Measurements from ENCODE around the gene REV3L. TPM values are rescaled to one million over a fixed set of nuclear protein-coding genes. Genes with fewer than 3 reads are reported as not detected.

The REV3L gene
- total and polyA plus RNA-seq, 2 donors (not counting 3 experiments of a cell fraction or from before 2014, with no cell fraction given) = 6.0 to 22.7 TPM

DNA sequence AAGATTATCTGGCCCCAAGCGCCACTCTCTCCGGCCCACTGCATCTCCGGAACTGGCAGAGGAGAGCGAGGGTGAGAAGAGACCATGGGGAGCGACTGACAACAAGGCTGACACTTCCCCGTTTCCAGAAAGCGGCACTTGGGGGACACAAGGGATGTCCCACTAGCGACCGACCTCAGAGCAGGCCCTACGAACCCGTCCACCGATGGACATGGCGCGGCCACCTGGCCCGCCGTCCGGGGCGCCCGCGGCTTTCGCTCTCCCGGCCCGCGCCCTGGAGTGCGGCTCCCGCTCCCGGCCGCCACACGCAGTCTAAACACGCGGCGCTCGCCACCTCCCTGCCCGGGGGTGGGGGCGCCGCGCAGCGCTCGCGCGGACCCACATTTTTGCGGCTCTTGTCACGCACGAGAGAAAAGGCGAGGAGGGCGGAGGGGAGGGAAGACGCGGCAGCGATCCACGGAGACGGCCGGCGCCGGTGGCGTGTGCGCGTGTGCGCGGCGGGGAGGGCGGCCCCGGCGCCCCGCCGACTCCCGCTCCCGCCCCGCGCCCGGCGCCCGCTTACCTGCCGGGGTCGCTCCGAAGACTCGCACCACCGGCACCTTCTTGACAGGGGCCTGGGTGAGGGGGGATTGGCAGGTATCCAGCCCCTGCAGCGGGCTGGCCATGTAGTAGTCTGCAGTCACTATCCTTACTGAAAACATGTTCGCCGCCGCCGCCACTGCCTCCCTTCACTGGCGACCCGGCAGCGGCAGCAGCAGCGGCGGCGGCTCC, 645 bp downstream of the REV3L start:
- no TSS peak for BruUV-seq (replicated peaks)
- dilution Hi-C loops (cut with MboI; ENCODE audit: extremely low pct_ligation_motif_present, low sequenced_read_pairs) (no loop called here), intact Hi-C loops (cut with micrococcal nuclease) (loop anchor here (1.0 to 5.0 kb wide), 6 partner anchors 160 to 561 kb away; partner anchors contain the start of gene FYN)
- H3K36me3 ChIP-seq (ENCODE audit: control insufficient read depth in 2 of 2, extremely low read depth in 1 of 2, insufficient read depth in 2 of 2, low read length in 2 of 2) = no peaks in the 10 kb centered on the region
- TF ChIP-seq EZH2 (IDR thresholded peaks at IDR 0.05; ENCODE audit: borderline replicate concordance, low read depth, low read length, severe bottlenecking) (no peak), GATA2 (IDR thresholded peaks at IDR 0.05; ENCODE audit: insufficient read depth, insufficient read length, low read depth, low read length) (no peak), JUN (IDR thresholded peaks at IDR 0.05; ENCODE audit: borderline replicate concordance, insufficient read depth, insufficient read length, low read depth) (no peak)
- H4K20me1 ChIP-seq (replicated peaks; ENCODE audit: control insufficient read depth, extremely low read depth, insufficient read depth, low read length) = no peaks in the 10 kb centered on the region
- H3K27ac ChIP-seq (ENCODE audit: insufficient read depth, low read depth, low read length) = peak overlapping the region; percentile 97
- H3K4me3 ChIP-seq (replicated peaks in 1 of 3; ENCODE audit: insufficient read depth in 1 of 3, low read depth in 1 of 3, low read length in 3 of 3) = peak overlapping the region; percentile 62 to 80 (median 67)
- ChIA-PET CTCF (interaction anchor here (0.6 to 3.1 kb wide), 3 partner anchors 69 to 223 kb away, joined by 4 to 20 read pairs (median 10); a partner anchor contains a TSS), POLR2A (interaction anchor here (0.6 to 1.4 kb wide), 8 partner anchors 28 to 801 kb away, joined by 3 to 11 read pairs (median 3); a partner anchor contains a TSS)
- FAIRE-seq (no peak), DNase-seq (ENCODE audit: low read depth, low spot score) (peak; percentile 45)
- peak overlapping the region; percentile 96 for H3K9ac ChIP-seq (replicated peaks; ENCODE audit: extremely low read depth, insufficient read depth, low read length)
- peak overlapping the region; percentile 79 for H3K4me2 ChIP-seq (ENCODE audit: insufficient read depth, low read length)
- H3K9me1 ChIP-seq (replicated peaks; ENCODE audit: control insufficient read depth, extremely low read depth, insufficient read depth, low read length) = no peaks in the 10 kb centered on the region
- H3K27me3 ChIP-seq (ENCODE audit: control insufficient read depth in 2 of 2, insufficient read depth in 2 of 2, low read length in 2 of 2) = no peaks in the 10 kb centered on the region
- H3K9me3 ChIP-seq (replicated peaks; ENCODE audit: control insufficient read depth, insufficient read depth, low read length) = no peaks in the 10 kb centered on the region
- peaks cover 40% of the 10 kb centered on the region for H3K4me1 ChIP-seq (ENCODE audit: control insufficient read depth, extremely low read depth, insufficient read depth, low read length)
- H2AFZ ChIP-seq (ENCODE audit: low read depth, low read length) = peak overlapping the region; percentile 55
- H3K79me2 ChIP-seq (ENCODE audit: control insufficient read depth, insufficient read depth, low read length) = peaks cover 60% of the 10 kb centered on the region

DNA sequence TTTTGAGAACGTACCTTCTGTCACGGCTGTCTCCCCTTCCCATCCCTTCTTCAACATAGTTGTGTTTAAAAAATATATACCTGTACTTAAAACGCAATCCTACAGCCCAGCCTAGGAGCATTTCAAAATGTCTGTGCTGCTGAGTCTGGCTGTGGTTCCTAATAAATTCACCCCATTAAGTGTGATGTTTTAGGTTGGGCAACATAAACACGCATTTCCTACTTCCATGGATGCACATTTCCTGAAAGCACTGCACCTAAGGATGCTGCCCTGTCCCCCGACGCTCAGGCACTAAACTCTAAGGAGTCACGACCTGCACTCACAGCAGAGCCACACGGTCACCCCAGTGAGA, 1.2 kb downstream of the REV3L start:
- intact Hi-C loops (cut with micrococcal nuclease) (loop anchor here (1.0 to 5.0 kb wide), 6 partner anchors 160 to 561 kb away; partner anchors contain the start of gene FYN), dilution Hi-C loops (cut with MboI; ENCODE audit: extremely low pct_ligation_motif_present, low sequenced_read_pairs) (no loop called here)
- peak; percentile 35 for DNase-seq (ENCODE audit: low read depth, low spot score)

More for the DNA sequence above, 1.2 kb downstream of the REV3L start:
- no TSS peak for BruUV-seq (replicated peaks)
- peak overlapping the region; percentile 79 for H3K4me2 ChIP-seq (ENCODE audit: insufficient read depth, low read length)
- H3K9me1 ChIP-seq (replicated peaks; ENCODE audit: control insufficient read depth, extremely low read depth, insufficient read depth, low read length) = no peaks in the 10 kb centered on the region
- H3K4me3 ChIP-seq (replicated peaks in 1 of 3; ENCODE audit: insufficient read depth in 1 of 3, low read depth in 1 of 3, low read length in 3 of 3) = peak overlapping the region; percentile 62 to 80 (median 67)
- TF ChIP-seq JUN (IDR thresholded peaks at IDR 0.05; ENCODE audit: borderline replicate concordance, insufficient read depth, insufficient read length, low read depth) = no peak
- TF ChIP-seq, protein P1, sequence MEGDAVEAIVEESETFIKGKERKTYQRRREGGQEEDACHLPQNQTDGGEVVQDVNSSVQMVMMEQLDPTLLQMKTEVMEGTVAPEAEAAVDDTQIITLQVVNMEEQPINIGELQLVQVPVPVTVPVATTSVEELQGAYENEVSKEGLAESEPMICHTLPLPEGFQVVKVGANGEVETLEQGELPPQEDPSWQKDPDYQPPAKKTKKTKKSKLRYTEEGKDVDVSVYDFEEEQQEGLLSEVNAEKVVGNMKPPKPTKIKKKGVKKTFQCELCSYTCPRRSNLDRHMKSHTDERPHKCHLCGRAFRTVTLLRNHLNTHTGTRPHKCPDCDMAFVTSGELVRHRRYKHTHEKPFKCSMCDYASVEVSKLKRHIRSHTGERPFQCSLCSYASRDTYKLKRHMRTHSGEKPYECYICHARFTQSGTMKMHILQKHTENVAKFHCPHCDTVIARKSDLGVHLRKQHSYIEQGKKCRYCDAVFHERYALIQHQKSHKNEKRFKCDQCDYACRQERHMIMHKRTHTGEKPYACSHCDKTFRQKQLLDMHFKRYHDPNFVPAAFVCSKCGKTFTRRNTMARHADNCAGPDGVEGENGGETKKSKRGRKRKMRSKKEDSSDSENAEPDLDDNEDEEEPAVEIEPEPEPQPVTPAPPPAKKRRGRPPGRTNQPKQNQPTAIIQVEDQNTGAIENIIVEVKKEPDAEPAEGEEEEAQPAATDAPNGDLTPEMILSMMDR (IDR thresholded peaks at IDR 0.05; ENCODE audit: extremely low read depth in 1 of 2, insufficient read depth in 1 of 2, low read depth in 1 of 2, low read length in 2 of 2) = no peak
- TF ChIP-seq POLR2A (IDR thresholded peaks at IDR 0.05; ENCODE audit: low read depth, low read length) = no peak
- TF ChIP-seq, protein P2, sequence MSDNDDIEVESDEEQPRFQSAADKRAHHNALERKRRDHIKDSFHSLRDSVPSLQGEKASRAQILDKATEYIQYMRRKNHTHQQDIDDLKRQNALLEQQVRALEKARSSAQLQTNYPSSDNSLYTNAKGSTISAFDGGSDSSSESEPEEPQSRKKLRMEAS (IDR thresholded peaks at IDR 0.05; ENCODE audit: insufficient read depth, insufficient read length) = no peak
- no peak for TF ChIP-seq FOS (IDR thresholded peaks at IDR 0.05; ENCODE audit: borderline replicate concordance, insufficient read depth, low read length)
- TF ChIP-seq GATA2 (IDR thresholded peaks at IDR 0.05; ENCODE audit: insufficient read depth, insufficient read length, low read depth, low read length) = no peak
- no peak for TF ChIP-seq POLR2AphosphoS5 (IDR thresholded peaks at IDR 0.05; ENCODE audit: insufficient read depth, low read depth, low read length)
- TF ChIP-seq MYC (IDR thresholded peaks at IDR 0.05; ENCODE audit: low read depth, low read length) = no peak
- no peak for TF ChIP-seq EZH2 (IDR thresholded peaks at IDR 0.05; ENCODE audit: borderline replicate concordance, low read depth, low read length, severe bottlenecking)
- no peaks in the 10 kb centered on the region for H3K27me3 ChIP-seq (ENCODE audit: control insufficient read depth in 2 of 2, insufficient read depth in 2 of 2, low read length in 2 of 2)
- ChIA-PET POLR2A (no interaction called here), CTCF (interaction anchor here (1.3 to 1.6 kb wide), 3 partner anchors 120 to 223 kb away, joined by 4 to 7 read pairs (median 6); a partner anchor contains a TSS)
- peak overlapping the region; percentile 97 for H3K27ac ChIP-seq (ENCODE audit: insufficient read depth, low read depth, low read length)
- peaks cover 39% of the 10 kb centered on the region for H3K4me1 ChIP-seq (ENCODE audit: control insufficient read depth, extremely low read depth, insufficient read depth, low read length)
- H3K79me2 ChIP-seq (ENCODE audit: control insufficient read depth, insufficient read depth, low read length) = peaks cover 63% of the 10 kb centered on the region
- H3K36me3 ChIP-seq (ENCODE audit: control insufficient read depth in 2 of 2, extremely low read depth in 1 of 2, insufficient read depth in 2 of 2, low read length in 2 of 2) = no peaks in the 10 kb centered on the region
- peak overlapping the region; percentile 96 for H3K9ac ChIP-seq (replicated peaks; ENCODE audit: extremely low read depth, insufficient read depth, low read length)
- peak overlapping the region; percentile 55 for H2AFZ ChIP-seq (ENCODE audit: low read depth, low read length)
- H4K20me1 ChIP-seq (replicated peaks; ENCODE audit: control insufficient read depth, extremely low read depth, insufficient read depth, low read length) = no peaks in the 10 kb centered on the region
- no peaks in the 10 kb centered on the region for H3K9me3 ChIP-seq (replicated peaks; ENCODE audit: control insufficient read depth, insufficient read depth, low read length)
- FAIRE-seq = no peak

Data from endothelial cell of umbilical vein (primary cell).